K562 (cell line): Measurements from ENCODE around the gene KHNYN. TPM values are rescaled to one million over a fixed set of nuclear protein-coding genes. Genes with fewer than 3 reads are reported as not detected.

Experiments used
- ATAC-seq: fragments of 200-7000 bp; cut with Tn5 transposase; 3 replicates; pipeline ENCODE4 v1.9.1; 2020; ENCODE audit warnings: moderate library complexity
- BruUV-seq: library from RNA; stranded (reverse); fragments of 400-500 nt; replicated peaks from 2 replicates; lab custom pipeline; 2021; lab: Mats Ljungman, UMichigan
- CTCF ChIA-PET: fragments of 300-600 bp; formaldehyde crosslinking; extraction: SDS; loops from one replicate; lab custom pipeline; 2021; ENCODE audit warnings: low intra/inter-chr PET ratio; lab: Yijun Ruan, JAX
- POLR2A ChIA-PET: fragments of 300-600, 350-650 bp; sonication (Branson Sonifier 250); formaldehyde crosslinking; extraction: SDS; loops from one replicate; lab custom pipeline; 2021; ENCODE audit warnings: antibody characterized with exemption, inconsistent platforms; lab: Yijun Ruan, JAX
- DNase-seq, 4 experiments: peaks; one replicate each; pipeline versions ENCODE4 v3.0.0 to v3.0.0-alpha.2; 2011 to 2018; ENCODE audit warnings: low spot score in 3 of 4, mixed read lengths in 3 of 4; ENCODE audit errors: extremely low read depth in 1 of 4
- FAIRE-seq: peaks from 2 replicates; lab custom pipeline; 2011; peaks lifted over from hg19 to GRCh38; lab: Jason Lieb, UNC
- H2AFZ ChIP-seq: 2 replicates; pipeline ENCODE4 v1.6.0; 2011; ENCODE audit warnings: low read depth, low read length, control low read depth, inconsistent platforms
- H3K27ac ChIP-seq: fragments of 200-600 bp; 3 replicates; pipeline ENCODE4 v1.8.0; 2011; ENCODE audit warnings: low read depth, mild to moderate bottlenecking, control low read depth, inconsistent platforms, low read length, moderate library complexity, mixed read lengths; ENCODE audit errors: extremely low read depth
- H3K27me3 ChIP-seq, 2 experiments: fragments of 300-600 bp in 1 of 2; 2 replicates in 1 of 2; 3 replicates in 1 of 2; pipeline versions ENCODE4 v1.6.0 to v1.8.0; 2011; ENCODE audit warnings: inconsistent platforms in 2 of 2, low read length in 2 of 2, mild to moderate bottlenecking in 1 of 2, mixed read lengths in 1 of 2, moderate library complexity in 1 of 2; ENCODE audit not compliant: control insufficient read depth in 2 of 2, insufficient read depth in 2 of 2
- H3K36me3 ChIP-seq: fragments of 300-600 bp; 3 replicates; pipeline ENCODE4 v1.8.0; 2011; ENCODE audit warnings: mild to moderate bottlenecking, low read length, inconsistent platforms; ENCODE audit not compliant: control insufficient read depth, insufficient read depth
- H3K4me1 ChIP-seq, 2 experiments: fragments of 200-600 bp in 1 of 2; replicated peaks in 1 of 2; 2 replicates in 1 of 2; 3 replicates in 1 of 2; pipeline versions ENCODE4 v1.5.1 to v1.8.0; 2011; ENCODE audit warnings: inconsistent platforms in 2 of 2, low read length in 2 of 2, mild to moderate bottlenecking in 1 of 2, mixed read lengths in 1 of 2, moderate library complexity in 1 of 2; ENCODE audit not compliant: control insufficient read depth in 2 of 2, insufficient read depth in 2 of 2
- H3K4me2 ChIP-seq: 2 replicates; pipeline ENCODE4 v1.6.1; 2011; ENCODE audit warnings: low read length, control low read depth, inconsistent platforms, mixed read lengths; ENCODE audit not compliant: insufficient read depth
- H3K4me3 ChIP-seq: fragments of 200-600 bp; sonication (generic), shearing (Covaris generic); 2 replicates; pipeline ENCODE4 v1.5.1; 2016; ENCODE audit warnings: control low read depth, inconsistent platforms
- H3K79me2 ChIP-seq: fragments of 200-600 bp; 3 replicates; pipeline ENCODE4 v1.8.0; 2011; ENCODE audit warnings: low read length, inconsistent platforms; ENCODE audit not compliant: control insufficient read depth, insufficient read depth
- H3K9ac ChIP-seq, 2 experiments: 2 replicates each; pipeline versions ENCODE4 v1.6.0 to v1.6.1; 2011; ENCODE audit warnings: low read depth in 2 of 2, low read length in 2 of 2, control low read depth in 1 of 2, inconsistent platforms in 1 of 2, mild to moderate bottlenecking in 1 of 2, mixed read lengths in 1 of 2; ENCODE audit not compliant: insufficient read depth in 1 of 2
- H3K9me1 ChIP-seq: one replicate; pipeline ENCODE4 v1.6.0; 2011; ENCODE audit warnings: inconsistent platforms, mild to moderate bottlenecking, low read length, moderate library complexity; ENCODE audit not compliant: control insufficient read depth, insufficient read depth
- H3K9me3 ChIP-seq: replicated peaks from 2 replicates; pipeline ENCODE4 v1.5.1; 2011; ENCODE audit warnings: low read depth, low read length, inconsistent platforms; ENCODE audit not compliant: control insufficient read depth, insufficient read depth
- H4K20me1 ChIP-seq: replicated peaks from 2 replicates; pipeline ENCODE4 v1.6.1; 2011; ENCODE audit warnings: low read length, inconsistent platforms, mixed read lengths; ENCODE audit not compliant: control insufficient read depth, insufficient read depth
- RAD21 ChIP-seq, 2 experiments: fragments of 250-450 bp in 1 of 2; fragments of 450-650 bp in 1 of 2; sonication (Bioruptor Pico) in 1 of 2; formaldehyde crosslinking in 1 of 2; IDR thresholded peaks in 1 of 2; conservative IDR thresholded peaks in 1 of 2; 2 replicates each; pipeline versions ENCODE4 v1.4.0 to v1.8.0; 2020 to 2022; ENCODE audit warnings: mild to moderate bottlenecking in 2 of 2, moderate library complexity in 1 of 2
- REST ChIP-seq, 2 experiments: fragments of 450-650 bp; formaldehyde crosslinking in 1 of 2; IDR thresholded peaks; 2 replicates each; pipeline versions ENCODE4 v1.4.0 to v1.6.1; 2014 to 2020; ENCODE audit warnings: mild to moderate bottlenecking in 2 of 2, borderline replicate concordance in 1 of 2, low read depth in 1 of 2
- ZNF518B ChIP-seq: fragments of 250-450 bp; sonication (Bioruptor Pico); IDR thresholded peaks from 2 replicates; pipeline ENCODE4 v1.5.0; 2021; ENCODE audit warnings: mild to moderate bottlenecking, moderate library complexity
- WGBS: fragments of 100-300 bp; shearing (Covaris generic); methylation state at CpG from one replicate; pipeline ENCODE4 v1.1.6; 2016; ENCODE audit warnings: low coverage, mixed read lengths; ENCODE audit not compliant: insufficient coverage; ENCODE audit errors: missing lambda C conversion rate; 5-methylcytosine and 5-hydroxymethylcytosine counted together
- in situ Hi-C: fragments of 300-500 bp; cut with MboI; formaldehyde crosslinking; loops from 4 replicates; pipeline ENCODE4 v1.15.0; 2018; ENCODE audit warnings: inconsistent platforms, mixed read lengths
- intact Hi-C: fragments of 100-400 bp; cut with micrococcal nuclease; formaldehyde crosslinking; loops from 2 replicates; pipeline ENCODE4 v1.14.2; 2022
- polyA plus RNA-seq, 8 experiments: library from polyadenylated mRNA; depleted of rRNA in 4 of 8; stranded (reverse) in 5 of 8; unstranded in 3 of 8; fragments of >200 nt; fragmentation: Nextera tagmentation in 2 of 8; fragmentation: Illumina TruSeq in 1 of 8; extraction: Ambion mirVana in 2 of 8; extraction: Trizol in 1 of 8; gene quantifications; 2 replicates each; pipeline versions ENCODE4 v1.2.1 to v1.2.3, GENCODE V29; 2011 to 2014; ENCODE audit warnings: inconsistent platforms in 1 of 8, missing spikeins in 1 of 8
- total RNA-seq, 7 experiments: library from RNA; depleted of rRNA in 6 of 7; stranded (reverse); fragments of >200 nt in 6 of 7; fragmentation: Illumina TruSeq in 2 of 7; extraction: Trizol in 2 of 7; gene quantifications; 2 replicates each; pipeline versions ENCODE4 v1.2.1 to v1.2.3, GENCODE V29; 2011 to 2021; ENCODE audit warnings: low replicate concordance in 1 of 7

The KHNYN gene
- total and polyA plus RNA-seq, 9 of the 15 experiments (the other 6 are each of a cell fraction or from before 2014, with no cell fraction given): 0.76 to 26.0 (median 14.1) TPM

GRCh38 chr14:24411443-24412389 is 18.0 kb upstream of the KHNYN start:
- Histone ChIP-seq H3K79me2 (no peaks in the 10 kb centered on the region), H3K36me3 (no peaks in the 10 kb centered on the region), H3K9me3 (no peaks in the 10 kb centered on the region), H3K27me3 (peaks cover 0 to 8% of the 10 kb centered on the region in 2 experiments; a peak in 1 of 5 replicates), H3K4me3 (no peak overlapping the region), H3K27ac (no peak overlapping the region), H2AFZ (no peak overlapping the region), H3K9ac (no peak overlapping the region; a peak in 1 of 4 replicates), H4K20me1 (no peaks in the 10 kb centered on the region), H3K4me1 (peaks cover 4 to 30% of the 10 kb centered on the region in 2 experiments; a peak in 4 of 5 replicates), H3K9me1 (no peaks in the 10 kb centered on the region), H3K4me2 (no peak overlapping the region)
- in situ Hi-C loops: no loop called here
- intact Hi-C loops: loop anchor here (1.0 kb wide), 1 partner anchor 79 kb away; no protein-coding TSS in a partner anchor
- DNase-seq (peak; percentile 52 to 68 (median 53)), ATAC-seq (peak; percentile 83), FAIRE-seq (peak; percentile 94)
- no TSS peak for BruUV-seq
- POLR2A ChIA-PET: interaction anchor here (0.6 kb wide), 2 partner anchors 12 to 24 kb away, joined by 3 read pairs; no protein-coding TSS in a partner anchor
- 1% methylated on average over 11 of the region's 16 CpGs for WGBS
- CTCF ChIA-PET: interaction anchor here (0.6 to 1.2 kb wide), 2 partner anchors 18 to 77 kb away, joined by 3 to 4 read pairs; partner anchors contain the start of genes ADCY4 and CBLN3
- TF ChIP-seq REST (IDR thresholded peaks at IDR 0.05; ENCODE audit: borderline replicate concordance): peak; percentile 61
- TF ChIP-seq REST (CRISPR knock-in tag; IDR thresholded peaks at IDR 0.05; ENCODE audit: low read depth): no peak
- no peak for TF ChIP-seq ZNF518B (CRISPR knock-in tag)
- peak; percentile 10 to 68; a peak in 2 of 4 replicates for TF ChIP-seq RAD21 (CRISPR knock-in tag; conservative IDR thresholded peaks at IDR 0.05 in 1 of 2, IDR thresholded peaks at IDR 0.05 in 1 of 2)
